GM18502 (cell line): Measurements from ENCODE around the gene CORIN.

Source experiments
- ATAC-seq: cut with Tn5 transposase; IDR thresholded peaks from one replicate; pipeline ENCODE4 v1.9.1; 2021; ENCODE audit warnings: mild to moderate bottlenecking; ENCODE audit not compliant: unreplicated experiment, poor library complexity

Gene CORIN

DNA sequence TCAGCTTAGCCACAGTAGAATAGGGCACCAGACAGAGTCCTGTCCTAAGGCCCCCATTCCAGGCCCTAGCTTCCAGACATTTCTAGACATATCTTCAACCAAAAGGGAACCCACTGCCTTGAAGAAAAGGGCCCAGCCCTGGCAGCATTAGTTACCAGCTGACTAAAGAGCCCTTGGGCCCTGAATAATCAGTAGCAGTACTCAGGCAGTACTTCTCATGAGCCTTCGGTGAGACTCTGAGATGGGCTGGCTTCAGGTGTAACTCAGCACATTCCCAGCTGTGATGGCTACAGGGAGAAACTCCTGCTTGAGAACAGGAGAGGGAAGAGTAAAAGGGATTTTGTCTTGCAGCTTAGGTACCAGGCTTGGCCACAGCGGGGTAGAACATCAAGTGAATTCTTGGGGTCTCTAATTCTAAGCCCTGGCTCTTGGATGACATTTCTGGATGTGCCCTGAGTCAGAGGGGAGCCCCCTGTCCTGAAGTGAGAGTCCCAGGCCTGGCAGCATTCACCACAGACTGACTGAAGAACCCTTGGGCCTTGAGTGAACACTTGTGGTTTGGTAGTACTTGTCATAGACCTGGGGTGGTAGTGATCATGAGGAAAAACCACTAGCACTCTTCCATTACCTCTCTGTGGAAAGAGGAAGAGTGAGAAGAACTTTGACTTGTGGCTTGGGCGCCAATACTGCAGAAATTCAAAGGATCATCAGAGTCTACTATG, 182.7 kb downstream of the CORIN start:
- no peak for ATAC-seq

DNA sequence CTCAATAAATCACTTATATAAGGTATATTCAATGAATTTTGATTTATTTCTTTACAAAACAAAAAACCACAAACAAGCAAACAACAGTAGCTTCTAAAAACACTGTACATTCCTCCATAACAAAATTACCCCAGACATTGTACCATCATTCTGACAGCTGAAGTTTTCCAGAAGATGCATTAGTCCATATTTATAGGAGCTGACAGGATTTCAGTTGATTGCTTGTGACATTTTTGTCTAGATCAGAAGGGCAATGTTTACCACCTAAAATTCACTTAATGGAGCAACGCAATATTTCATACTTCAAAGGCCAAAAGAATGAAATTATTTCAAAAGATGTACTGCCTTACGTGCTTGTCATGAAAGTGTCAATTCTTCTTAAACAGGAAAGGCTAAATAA, 185.8 kb downstream of the CORIN start:
- ATAC-seq: no peak

DNA sequence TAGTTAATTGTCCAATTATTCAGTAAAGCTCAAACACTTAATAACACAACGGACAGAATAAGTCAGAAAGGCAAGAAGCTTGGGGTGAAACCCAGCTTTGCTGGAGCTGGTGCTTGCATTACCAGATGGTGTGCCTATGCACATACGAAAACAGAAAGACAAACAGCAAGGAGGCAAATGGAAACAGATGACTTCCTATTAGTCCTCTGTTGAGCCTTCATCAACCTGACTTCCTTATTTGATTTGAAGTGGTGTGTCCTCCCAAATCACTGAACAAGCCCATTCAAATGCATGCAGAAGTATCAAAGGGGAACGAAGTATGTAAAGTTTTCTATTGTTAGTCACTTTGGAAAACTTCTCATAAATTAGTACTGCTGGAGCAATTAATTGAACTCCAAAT, 186.6 kb downstream of the CORIN start:
- ATAC-seq: no peak

DNA sequence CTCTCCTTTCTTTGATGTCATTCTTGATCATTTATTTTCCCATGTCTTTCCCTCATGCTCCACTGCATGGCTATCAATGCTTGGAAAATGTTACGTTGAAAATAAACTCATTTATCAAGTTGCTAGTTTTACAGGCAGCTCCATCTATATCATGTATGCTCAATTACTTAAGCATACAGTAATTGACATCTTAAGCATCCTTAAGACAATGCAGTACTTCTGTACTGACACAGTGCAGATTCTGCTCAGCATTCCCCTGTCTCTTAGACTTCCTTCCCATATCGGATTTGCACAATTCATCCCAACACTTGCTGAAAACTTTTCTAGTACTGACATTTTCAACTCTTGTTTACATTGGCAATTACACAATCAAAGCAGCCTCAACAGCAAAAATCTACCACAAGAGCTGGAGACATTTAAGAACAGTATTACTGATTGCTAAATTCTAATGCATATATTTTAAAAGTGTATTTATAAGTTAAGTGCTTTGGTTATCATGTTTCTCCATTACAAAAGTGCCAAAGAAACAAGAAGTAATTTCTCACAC, 187.2 kb downstream of the CORIN start:
- ATAC-seq: no peak

DNA sequence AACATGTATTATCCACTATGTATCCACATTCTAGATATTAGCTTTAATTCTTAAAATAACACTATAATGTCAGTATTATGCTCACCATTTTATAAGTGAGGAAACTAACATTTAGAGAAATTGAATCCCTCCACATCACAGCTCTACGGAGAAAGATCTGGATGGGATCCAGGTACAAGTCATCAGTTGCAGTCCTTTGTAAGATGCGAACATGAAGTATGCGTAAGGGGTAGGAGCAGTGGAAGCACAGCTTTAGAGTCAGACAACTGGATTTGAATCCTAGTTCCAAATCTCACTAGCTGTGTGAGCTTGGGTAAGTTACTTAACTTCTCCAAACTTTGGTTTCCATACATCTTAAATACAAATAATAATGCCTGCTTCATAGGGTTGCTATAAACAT, 190.3 kb downstream of the CORIN start:
- no peak for ATAC-seq

DNA sequence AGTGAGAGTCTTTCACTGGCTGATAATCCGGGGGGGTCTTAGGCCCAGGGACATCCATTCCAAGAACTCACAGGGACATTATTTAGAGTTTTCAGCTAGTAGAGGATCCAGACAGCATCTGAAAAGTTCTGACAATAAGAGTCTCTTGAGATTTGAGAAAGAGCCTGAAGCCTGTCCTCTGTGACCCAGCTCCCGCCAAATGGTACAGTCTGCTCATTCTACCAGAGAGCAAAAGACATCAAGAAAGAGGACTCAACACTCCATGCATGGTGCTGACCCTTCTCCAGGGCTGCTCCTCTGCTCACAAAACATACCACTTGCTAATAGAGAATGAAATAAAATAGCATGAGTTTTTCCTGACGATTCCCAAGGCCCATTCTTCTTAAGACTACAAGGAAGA, 190.8 kb downstream of the CORIN start:
- ATAC-seq: no peak

DNA sequence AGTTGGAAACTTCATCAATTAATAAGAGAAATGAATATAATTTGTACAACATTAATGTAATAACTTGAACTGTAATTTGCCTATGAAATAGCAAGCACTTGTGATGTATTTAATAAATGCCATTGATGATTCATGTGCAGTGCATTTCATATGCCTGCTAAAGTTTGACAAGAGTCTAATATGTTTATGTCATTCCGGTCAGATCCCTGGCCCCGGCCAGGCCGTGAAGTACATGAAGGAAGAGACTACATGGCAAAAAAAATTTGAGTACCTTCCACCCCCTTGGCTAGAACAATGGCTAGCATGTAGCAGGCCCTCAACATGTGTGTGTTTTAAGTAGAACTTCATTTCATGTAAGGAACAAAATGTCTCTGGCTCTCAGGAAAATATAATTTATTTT, 191.5 kb downstream of the CORIN start:
- ATAC-seq: no peak

DNA sequence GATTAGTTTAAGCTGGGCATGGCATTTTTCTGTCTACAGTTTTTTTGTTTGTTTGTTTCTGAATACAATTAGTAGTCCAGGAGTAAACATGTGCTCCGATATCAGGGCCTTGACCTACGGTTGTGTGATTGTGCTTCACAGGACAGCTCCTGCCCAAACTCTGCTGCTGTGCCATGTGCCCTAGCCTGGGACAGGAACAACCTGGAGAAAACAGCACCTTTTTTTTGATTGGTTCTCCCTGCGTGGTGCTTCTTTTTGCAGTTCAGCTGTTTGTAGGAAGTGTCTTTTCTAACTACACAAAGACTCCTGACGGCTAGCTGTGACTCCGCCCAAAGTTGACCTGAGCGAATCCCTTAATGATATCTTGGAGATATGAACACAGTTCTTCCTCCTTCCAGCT, 194.0 kb downstream of the CORIN start:
- ATAC-seq: no peak

DNA sequence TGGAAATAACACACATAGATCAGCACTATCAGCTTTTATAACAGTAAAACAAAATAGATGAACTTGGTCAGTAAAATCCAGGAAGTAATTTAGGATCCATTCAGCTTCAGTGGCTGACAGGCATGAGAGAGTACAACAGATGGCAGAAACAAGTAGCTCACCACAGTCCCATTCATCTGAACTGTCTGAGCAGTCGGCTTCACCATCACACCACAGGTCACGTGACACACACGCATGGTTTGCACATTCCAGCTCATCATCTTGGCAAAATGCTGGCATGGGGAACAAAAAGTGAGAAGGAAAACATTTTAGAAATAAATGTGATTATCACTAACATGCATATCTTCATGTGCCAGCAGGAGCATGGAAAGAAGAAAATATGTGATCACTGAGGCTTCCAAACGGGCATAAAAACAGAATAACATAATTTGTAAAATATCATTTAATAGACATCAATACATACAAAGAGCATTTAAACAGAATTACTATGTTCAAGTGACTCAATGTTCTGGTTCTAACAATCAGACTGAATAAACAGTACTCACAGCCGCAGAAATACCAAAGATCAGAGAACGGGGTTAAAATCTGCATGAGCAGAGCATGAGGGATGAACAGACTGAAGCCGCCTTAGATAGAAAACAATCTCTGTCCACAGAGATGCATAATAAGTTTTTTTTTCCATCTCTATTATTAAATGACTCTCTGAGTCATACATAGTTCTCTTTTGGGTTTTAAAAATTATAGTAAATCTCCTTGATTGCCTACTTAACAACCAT, 194.7 kb downstream of the CORIN start:
- ATAC-seq: no peak

DNA sequence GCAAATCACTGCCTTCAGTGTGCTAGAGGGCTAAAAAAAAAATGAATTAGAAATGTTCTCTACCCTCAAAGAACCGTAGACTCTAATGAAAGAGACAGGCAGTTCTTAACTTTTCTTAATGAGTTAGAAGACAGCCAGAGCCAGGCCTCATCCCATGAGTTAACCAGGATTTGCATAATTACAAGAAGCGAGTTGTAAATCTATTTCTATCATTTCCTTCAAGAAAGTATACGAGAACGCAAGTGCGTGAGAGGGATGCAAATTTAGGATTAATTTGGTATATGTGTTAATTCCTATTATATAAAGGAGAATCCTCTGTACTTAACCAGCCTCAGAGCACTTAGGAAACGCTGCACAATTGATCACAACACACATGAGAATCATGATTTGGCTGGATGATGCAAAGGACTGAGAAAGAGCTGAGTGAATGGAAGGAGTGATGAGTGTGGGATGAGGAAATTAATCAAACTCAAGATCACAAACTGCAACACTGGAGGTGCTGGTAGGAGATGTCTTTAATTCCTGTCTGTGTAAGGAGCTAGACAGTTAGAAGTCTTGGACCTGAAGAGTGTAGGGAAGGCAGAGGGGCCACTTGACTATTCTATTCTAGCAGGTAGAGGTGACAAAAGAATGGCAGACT, 195.6 kb downstream of the CORIN start:
- ATAC-seq: no peak

DNA sequence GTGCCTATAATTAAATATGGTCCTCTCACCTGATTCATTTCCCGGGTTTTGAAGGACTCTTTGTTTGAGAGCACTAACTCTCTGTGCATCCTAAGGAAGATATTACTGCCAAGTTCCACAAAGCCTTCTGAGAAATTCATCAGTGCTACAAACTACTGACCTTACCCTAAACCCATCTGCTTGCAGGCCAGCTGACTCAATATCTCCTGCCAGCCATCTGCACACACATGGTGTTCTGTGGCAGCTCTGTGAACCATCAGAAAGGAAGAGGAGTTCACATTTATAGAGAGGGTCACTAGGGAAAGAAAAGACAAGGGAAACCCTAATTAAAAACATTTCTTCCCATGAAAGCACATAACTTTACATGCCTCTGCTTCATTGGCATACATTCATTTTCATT, 196.1 kb downstream of the CORIN start:
- ATAC-seq: no peak

DNA sequence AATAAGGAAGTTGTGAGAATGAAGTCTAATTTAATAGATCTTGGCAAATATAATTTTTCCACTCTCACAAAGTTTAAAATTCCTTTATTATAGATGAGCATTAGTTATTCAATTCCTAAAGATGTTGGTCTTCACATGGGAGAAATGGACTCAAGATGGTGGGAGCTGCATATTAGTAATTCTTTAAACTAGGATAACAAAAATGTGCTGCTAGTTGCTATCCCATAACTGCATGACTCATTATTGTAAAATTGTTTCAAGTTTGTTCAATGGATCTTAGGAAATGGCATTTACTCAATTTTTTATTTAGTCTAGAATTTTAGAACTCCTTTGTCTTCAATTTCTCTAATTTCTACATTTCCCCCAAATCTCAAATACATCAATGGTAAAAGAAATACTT, 197.0 kb downstream of the CORIN start:
- ATAC-seq: no peak

DNA sequence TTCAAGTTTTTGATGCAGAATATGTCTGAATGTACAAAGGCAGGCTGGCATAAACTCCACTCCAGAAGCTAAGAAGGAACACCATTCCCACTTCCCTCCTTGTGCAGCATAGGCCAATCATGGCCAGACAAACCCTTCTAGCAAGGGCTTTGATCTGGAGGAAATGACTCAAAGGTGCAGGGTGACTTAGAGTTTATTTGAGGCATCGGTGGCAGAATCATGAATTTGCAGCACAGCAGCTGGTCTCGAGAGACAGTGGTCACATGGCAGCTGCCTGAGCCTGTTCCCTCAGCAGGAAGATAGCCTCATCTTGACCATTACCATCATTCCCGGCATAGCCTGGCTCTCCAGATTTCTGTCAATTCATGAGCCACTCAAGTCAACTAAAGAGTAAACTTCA, 198.3 kb downstream of the CORIN start:
- no peak for ATAC-seq

DNA sequence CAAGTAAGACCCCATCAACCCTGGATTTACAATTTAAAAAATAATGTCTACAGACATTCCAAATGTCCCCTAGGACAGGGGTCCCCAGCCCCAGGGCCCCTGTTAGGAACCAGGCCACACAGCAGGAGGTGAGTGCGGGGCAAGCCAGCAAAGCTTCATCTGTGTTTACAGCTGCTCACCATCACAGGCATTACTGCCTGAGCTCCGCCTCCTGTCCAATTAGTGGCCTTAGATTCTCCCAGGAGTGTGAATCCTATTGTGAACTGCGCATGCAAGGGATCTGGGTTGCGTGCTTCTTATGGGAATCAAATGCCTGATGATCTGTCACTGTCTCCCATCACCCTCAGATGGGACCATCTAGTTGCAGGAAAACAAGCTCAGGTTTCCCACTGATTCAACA, 206.7 kb downstream of the CORIN start:
- ATAC-seq: no peak

DNA sequence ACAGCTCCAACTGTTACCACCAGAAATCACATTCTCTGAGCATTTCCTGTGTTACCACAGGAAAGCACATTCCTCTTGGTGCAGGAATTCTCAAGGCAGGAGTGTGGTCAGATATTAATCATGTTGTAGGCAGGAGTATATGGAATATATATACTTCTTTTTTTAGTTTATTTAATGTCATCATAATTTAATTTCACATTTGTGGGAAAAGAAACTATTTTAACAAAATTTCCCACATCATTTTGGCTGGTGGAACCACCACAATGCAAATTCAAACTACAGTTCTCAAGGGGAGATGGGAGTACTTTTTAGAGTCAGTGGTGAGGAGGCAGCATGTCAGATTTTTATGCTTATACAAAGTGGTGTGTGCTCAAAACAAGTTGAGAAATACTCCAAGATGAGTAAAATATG, 213.8 kb downstream of the CORIN start:
- ATAC-seq: no peak

DNA sequence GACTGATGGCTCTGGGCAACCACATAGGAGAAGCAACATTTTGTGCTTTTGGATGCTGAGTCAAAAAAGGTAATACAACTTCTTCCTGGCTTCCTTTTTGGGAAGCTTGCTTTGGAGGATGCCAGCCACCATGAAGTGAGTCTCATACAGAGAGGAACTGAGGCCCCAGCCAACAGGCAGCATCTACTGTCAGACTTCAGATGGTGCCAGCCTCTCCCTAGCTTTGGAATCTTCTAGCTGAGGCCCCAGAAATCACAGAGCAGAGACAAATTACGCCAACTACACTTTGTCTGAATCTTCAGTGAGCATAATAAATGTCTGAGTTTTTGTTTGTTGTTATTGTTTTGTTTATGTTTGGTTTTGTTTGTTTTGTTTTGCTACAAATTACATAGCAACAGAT, 216.7 kb downstream of the CORIN start:
- ATAC-seq: no peak

DNA sequence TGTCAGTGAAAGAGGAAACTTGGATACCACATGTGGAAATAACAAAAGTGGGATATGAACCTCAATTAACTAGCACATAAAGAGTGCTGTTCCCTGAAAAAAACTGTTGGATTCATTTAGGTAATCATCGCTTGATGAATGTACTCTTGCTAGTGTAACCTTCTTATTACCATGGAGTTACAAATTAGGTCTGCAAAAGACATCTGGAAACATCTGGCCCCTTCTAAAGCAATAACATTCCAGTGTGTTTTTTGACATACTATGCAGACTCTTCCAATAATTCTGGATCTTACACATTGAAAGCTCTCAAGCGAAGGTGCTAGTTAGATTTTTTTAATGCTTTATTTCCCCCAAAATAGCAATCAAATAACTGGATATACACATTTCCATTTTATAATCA, 218.2 kb downstream of the CORIN start:
- no peak for ATAC-seq

DNA sequence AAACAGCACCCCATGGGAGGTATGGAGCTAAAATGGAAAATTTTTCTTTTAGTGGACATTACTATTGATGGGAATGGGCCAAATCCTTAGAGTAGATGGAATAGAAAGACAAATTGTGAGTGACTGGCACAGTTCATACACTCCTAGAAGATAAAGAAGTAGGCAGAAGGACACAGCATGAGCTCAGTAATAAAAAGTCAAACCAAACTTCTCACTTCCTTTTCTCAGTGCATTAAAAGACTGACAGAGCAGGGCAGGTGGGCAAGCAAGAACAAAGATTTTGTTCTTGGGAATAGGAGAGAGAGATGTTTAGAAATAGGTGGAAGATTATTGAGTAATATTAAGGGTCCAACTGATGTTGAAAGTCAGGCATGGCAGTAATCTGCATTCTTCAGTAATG, 220.3 kb downstream of the CORIN start:
- ATAC-seq: peak; percentile 89

DNA sequence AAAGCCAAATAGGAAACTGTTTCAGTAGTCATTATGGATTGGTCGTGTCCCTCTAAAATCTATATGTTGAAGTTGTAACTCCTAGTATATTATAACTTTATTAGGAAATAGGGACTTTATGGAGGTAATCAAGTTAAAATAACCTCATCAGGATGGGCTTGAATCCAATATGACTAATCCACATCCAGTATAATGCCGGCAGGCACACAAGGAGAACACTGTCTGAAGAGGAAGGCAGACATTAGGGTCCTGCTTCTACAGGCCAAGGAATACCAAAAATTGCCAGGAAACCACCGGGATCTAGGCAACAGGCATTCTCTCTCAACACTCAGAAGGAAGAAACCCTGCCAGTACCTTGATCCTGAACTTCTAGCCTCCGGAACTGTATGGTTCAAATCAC, 222.5 kb downstream of the CORIN start:
- no peak for ATAC-seq

DNA sequence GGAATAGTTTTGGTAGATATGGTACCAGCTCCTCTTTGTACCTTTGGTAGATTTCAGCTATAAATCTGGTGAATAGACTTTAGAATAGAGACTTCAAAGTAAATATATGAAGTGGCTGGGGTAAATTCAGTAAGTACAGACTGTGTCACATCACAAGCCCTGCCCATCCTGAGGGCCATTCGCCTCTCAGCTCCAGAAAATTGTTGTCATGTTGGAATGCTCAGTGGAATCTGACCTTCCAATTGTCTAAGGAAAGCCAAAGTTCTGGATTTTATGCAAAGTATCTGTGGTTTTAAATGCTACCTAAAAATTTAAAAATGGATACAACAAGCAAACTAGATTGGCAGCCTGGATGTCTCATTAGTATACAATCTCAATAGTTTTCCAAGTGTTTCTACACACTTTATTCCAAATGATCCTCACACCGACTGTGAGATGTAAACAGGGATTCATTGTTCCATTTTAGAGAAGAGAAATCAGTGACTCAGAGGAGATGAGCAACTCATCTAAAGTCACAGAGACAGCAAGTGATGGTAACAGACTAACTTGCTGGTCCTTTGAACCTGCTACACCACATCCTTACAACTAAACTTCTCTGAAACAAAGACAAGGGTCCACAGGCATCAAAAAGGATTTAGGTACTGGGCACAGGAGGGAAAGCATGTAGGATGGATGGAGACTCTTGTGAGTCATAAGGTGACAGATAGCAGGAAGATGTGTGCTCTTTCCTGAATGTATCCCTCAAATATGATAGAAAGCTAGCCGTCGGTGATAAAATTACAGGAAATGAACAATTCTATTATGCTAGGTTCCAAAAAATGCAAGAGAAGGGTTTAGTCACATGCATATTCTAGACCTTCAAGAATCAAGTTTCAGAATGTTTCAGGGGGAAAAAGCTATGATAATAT, 225.5 kb downstream of the CORIN start:
- ATAC-seq: no peak
